GM19455 (cell line): ENCODE data around the gene ARHGEF39.

ENCODE experiments used
- ATAC-seq: cut with Tn5 transposase; IDR thresholded peaks from one replicate; pipeline ENCODE4 v1.9.1; 2021; ENCODE audit not compliant: unreplicated experiment

The ARHGEF39 gene

GRCh38 chr9:35679091-35679490 lies 14.1 kb upstream of the ARHGEF39 start:
- ATAC-seq, result no peak

- ATAC-seq, result no peak
These were observed 10.9 kb upstream of the ARHGEF39 start for GRCh38 chr9:35675732-35676392.

GRCh38 chr9:35675204-35675603 lies 10.2 kb upstream of the ARHGEF39 start:
- ATAC-seq, result no peak

GRCh38 chr9:35674025-35674361 lies 9.0 kb upstream of the ARHGEF39 start:
- no peak for ATAC-seq

- no peak for ATAC-seq
These were observed 8.4 kb upstream of the ARHGEF39 start, which contains the start of gene CA9 for GRCh38 chr9:35673132-35674024. Gene CA9, plus strand, starts transcription at chr9:35673928. Its CDS starts 32 bp downstream, at chr9:35673960.

- ATAC-seq, result no peak
These were observed 4.5 kb upstream of the ARHGEF39 start for GRCh38 chr9:35669331-35670145.

- ATAC-seq, result no peak
These were observed 2.9 kb upstream of the ARHGEF39 start for GRCh38 chr9:35667939-35668338.

GRCh38 chr9:35666549-35666948 lies 1.6 kb upstream of the ARHGEF39 start:
- no peak for ATAC-seq

GRCh38 chr9:35666045-35666444 lies 1.1 kb upstream of the ARHGEF39 start:
- no peak for ATAC-seq

- ATAC-seq, result no peak
These were observed 450 bp upstream of the ARHGEF39 start for GRCh38 chr9:35665471-35665818.

GRCh38 chr9:35662437-35662836 lies 2.6 kb downstream of the ARHGEF39 start:
- no peak for ATAC-seq

GRCh38 chr9:35661756-35662350 lies 3.1 kb downstream of the ARHGEF39 start:
- ATAC-seq, result no peak

- ATAC-seq, result no peak
These were observed 4.0 kb downstream of the ARHGEF39 start for GRCh38 chr9:35660966-35661415.

- no peak for ATAC-seq
These were observed 5.7 kb downstream of the ARHGEF39 start for GRCh38 chr9:35659340-35659739.

- no peak for ATAC-seq
These were observed 6.1 kb downstream of the ARHGEF39 start for GRCh38 chr9:35658968-35659220.

GRCh38 chr9:35658137-35658967 lies 6.6 kb downstream of the ARHGEF39 start, which contains the start of gene CCDC107:
Gene CCDC107, plus strand, starts transcription at chr9:35658292. Its CDS starts 88 bp downstream, at chr9:35658380.
- ATAC-seq, result peak; percentile 62

GRCh38 chr9:35657546-35658136 lies 7.4 kb downstream of the ARHGEF39 start, which contains the start of gene RMRP:
Gene RMRP, minus strand, starts transcription at chr9:35658019.
- ATAC-seq, result peak; percentile 86

GRCh38 chr9:35656831-35657545 lies 8.0 kb downstream of the ARHGEF39 start:
- ATAC-seq, result no peak

GRCh38 chr9:35656348-35656747 lies 8.6 kb downstream of the ARHGEF39 start:
- no peak for ATAC-seq
